ENCODE results near the gene CEP295NL.
A peak's percentile ranks its signal among the peaks of the same experiment; 100 is the strongest.

The CEP295NL gene

GRCh38 chr17:78840780-78841611 is 62.0 kb downstream of the CEP295NL start, which contains the start of gene USP36:
USP36 (minus strand) TSS chr17:78840814; CDS start chr17:78836363, 4,451 bp downstream.
- Mint-ChIP-seq H3K4me3 (peak within 1 kb of the TSS; percentile 98), H3K27me3 (peaks cover 8% of the 10 kb centered on the region), H3K27ac (peak within 1 kb of the TSS; percentile 99), H3K4me1 (peaks cover 50% of the 10 kb centered on the region), H3K9me3 (no peaks in the 10 kb centered on the region), H3K36me3 (peaks cover 21% of the 10 kb centered on the region)
- CTCF ChIA-PET, result interaction anchor here (0.7 kb wide), 1 partner anchor 22 kb away, joined by 3 read pairs; no protein-coding TSS in a partner anchor
- DNase-seq, result peak; percentile 100
